Upper lobe of left lung (tissue), 6 donors: ENCODE data around the gene PTPRN2. TPM values are rescaled to one million over a fixed set of nuclear protein-coding genes. Genes with fewer than 3 reads are reported as not detected.

ENCODE experiments used
- ATAC-seq, 2 donors: fragments of 200-7000 bp; cut with Tn5 transposase; one replicate each; pipeline ENCODE4 v1.9.1; 2022; ENCODE audit warnings: mild to moderate bottlenecking in 2 of 2, moderate library complexity in 2 of 2; ENCODE audit not compliant: low FRiP score in 2 of 2
- DNase-seq, 2 donors: peaks; one replicate each; pipeline ENCODE4 v3.0.0-alpha.2; 2019 to 2020
- H3K27ac ChIP-seq, 4 donors: fragments of 200-600 bp; sonication (generic); one replicate each; pipeline ENCODE4 v1.5.1; 2016 to 2019
- H3K27me3 ChIP-seq, 4 donors: fragments of 200-600 bp; sonication (generic); one replicate each; pipeline ENCODE4 v1.5.1; 2017 to 2019
- H3K36me3 ChIP-seq, 4 donors: fragments of 200-600 bp; sonication (generic); one replicate each; pipeline ENCODE4 v1.5.1; 2016 to 2019
- H3K4me1 ChIP-seq, 4 donors: fragments of 200-600 bp; sonication (generic); one replicate each; pipeline ENCODE4 v1.5.1; 2018 to 2019
- H3K4me3 ChIP-seq, 4 donors: fragments of 200-600 bp; sonication (generic); one replicate each; pipeline ENCODE4 v1.5.1; 2017 to 2019; ENCODE audit warnings: mild to moderate bottlenecking in 2 of 4, moderate library complexity in 1 of 4
- H3K9me3 ChIP-seq, 4 donors: fragments of 200-600 bp; sonication (generic); one replicate each; pipeline ENCODE4 v1.5.1; 2018 to 2019
- CTCF ChIP-seq, 6 experiments: fragments of 450-650 bp in 4 of 6; fragments of 200-600 bp in 2 of 6; sonication (generic) in 2 of 6; IDR thresholded peaks; one replicate each; pipeline ENCODE4 v1.5.1; 2016 to 2019; ENCODE audit warnings: antibody characterized with exemption in 6 of 6
- EP300 ChIP-seq, 4 donors: sonication (generic); formaldehyde crosslinking; IDR thresholded peaks; one replicate each; pipeline ENCODE4 v1.5.1; 2017; ENCODE audit warnings: antibody characterized with exemption in 4 of 4, control low read depth in 2 of 4
- POLR2A ChIP-seq, 4 donors: fragments of 450-650 bp; IDR thresholded peaks; one replicate each; pipeline ENCODE4 v1.5.1; 2016 to 2017; ENCODE audit warnings: antibody characterized with exemption in 4 of 4, mild to moderate bottlenecking in 2 of 4
- POLR2AphosphoS5 ChIP-seq, 2 donors: sonication (generic); formaldehyde crosslinking; IDR thresholded peaks; one replicate each; pipeline ENCODE4 v1.5.1; 2017; ENCODE audit warnings: antibody characterized with exemption in 2 of 2
- WGBS, 2 donors: methylation state at CpG; one replicate each; pipeline ENCODE4 v1.1.5; 2017 to 2018; 5-methylcytosine and 5-hydroxymethylcytosine counted together
- total RNA-seq, 6 donors: library from RNA; depleted of rRNA in 4 of 6; stranded (reverse); fragments of >200 nt in 4 of 6; gene quantifications; one replicate each; pipeline versions ENCODE4 v1.1.0 to v1.2.1, GENCODE V29; 2016 to 2021
- donor health status: DM: no; HTN: no; CAD: no; lungs with moderate emphysema.
- donor health status: DM: no; HTN: yes; CAD: no; lungs with severe emphysema.

The PTPRN2 gene
- total RNA-seq, 6 donors from 2014 or later, result 3.3 to 7.9 (median 5.2) TPM

GRCh38 chr7:158431941-158432347 lies 155.7 kb downstream of the PTPRN2 start:
- H3K4me3 ChIP-seq, result no peak overlapping the region
- DNase-seq, result peak; percentile 71 to 79
- peak; percentile 86 to 96 for ATAC-seq
- H3K36me3 ChIP-seq, result no peaks in the 10 kb centered on the region
- H3K4me1 ChIP-seq, result peaks cover 0 to 12% (median 6%) of the 10 kb centered on the region in 4 donors
- H3K27ac ChIP-seq, result peak overlapping the region in 2 of 4 donors; percentile 15 to 16
- WGBS, 2 donors, result 41 to 64% methylated on average over 14 of the region's 14 CpGs
- TF ChIP-seq CTCF (IDR thresholded peaks at IDR 0.05), result no peak
- TF ChIP-seq POLR2A (IDR thresholded peaks at IDR 0.05), result no peak
- TF ChIP-seq EP300 (IDR thresholded peaks at IDR 0.05), result peak in 1 of 4 donors; percentile 86
- peak in 1 of 2 donors; percentile 54 for TF ChIP-seq POLR2AphosphoS5 (IDR thresholded peaks at IDR 0.05)
- H3K9me3 ChIP-seq, result no peaks in the 10 kb centered on the region
- no peaks in the 10 kb centered on the region for H3K27me3 ChIP-seq

- Histone ChIP-seq H3K36me3 (no peaks in the 10 kb centered on the region), H3K4me3 (no peak overlapping the region), H3K27ac (peak overlapping the region in 1 of 4 donors; percentile 15), H3K27me3 (no peaks in the 10 kb centered on the region), H3K9me3 (no peaks in the 10 kb centered on the region), H3K4me1 (peaks cover 0 to 12% (median 6%) of the 10 kb centered on the region in 4 donors)
- DNase-seq (no peak), ATAC-seq (peak; percentile 10 to 32)
- TF ChIP-seq EP300 (IDR thresholded peaks at IDR 0.05), result no peak
- TF ChIP-seq POLR2AphosphoS5 (IDR thresholded peaks at IDR 0.05), result no peak
- WGBS, 2 donors, result 80 to 90% methylated on average over 8 to 12 of the region's 12 CpGs
Measured at GRCh38 chr7:158431055-158431940, 156.3 kb downstream of the PTPRN2 start.

- no peaks in the 10 kb centered on the region for H3K9me3 ChIP-seq
- H3K4me3 ChIP-seq, result no peak overlapping the region
- H3K36me3 ChIP-seq, result no peaks in the 10 kb centered on the region
- no peak for ATAC-seq
- TF ChIP-seq POLR2A (IDR thresholded peaks at IDR 0.05), result no peak
- no peak for TF ChIP-seq CTCF (IDR thresholded peaks at IDR 0.05)
- H3K27ac ChIP-seq, result no peak overlapping the region
- H3K4me1 ChIP-seq, result peaks cover 0 to 12% (median 6%) of the 10 kb centered on the region in 4 donors
- H3K27me3 ChIP-seq, result no peaks in the 10 kb centered on the region
- DNase-seq, result peak in 1 of 2 donors; percentile 69
- 85 to 86% methylated on average over 14 to 22 of the region's 22 CpGs for WGBS, 2 donors
Measured at GRCh38 chr7:158430308-158431034, 157.2 kb downstream of the PTPRN2 start.

GRCh38 chr7:158428837-158429753 lies 158.5 kb downstream of the PTPRN2 start:
- Histone ChIP-seq H3K9me3 (no peaks in the 10 kb centered on the region), H3K27me3 (no peaks in the 10 kb centered on the region), H3K27ac (no peak overlapping the region), H3K4me1 (peaks cover 0 to 12% (median 6%) of the 10 kb centered on the region in 4 donors), H3K36me3 (no peaks in the 10 kb centered on the region), H3K4me3 (no peak overlapping the region)
- DNase-seq (no peak), ATAC-seq (no peak)
- no peak for TF ChIP-seq CTCF (IDR thresholded peaks at IDR 0.05)
- TF ChIP-seq EP300 (IDR thresholded peaks at IDR 0.05), result no peak
- no peak for TF ChIP-seq POLR2AphosphoS5 (IDR thresholded peaks at IDR 0.05)
- no peak for TF ChIP-seq POLR2A (IDR thresholded peaks at IDR 0.05)
- 81 to 86% methylated on average over 13 to 23 of the region's 24 CpGs for WGBS, 2 donors
